ENCODE measurements around the gene USP53. TPM values are rescaled to one million over a fixed set of nuclear protein-coding genes. Genes with fewer than 3 reads are reported as not detected.

Gene USP53
- total RNA-seq, 1 donor from 2014 or later: 3.3 TPM

- Mint-ChIP-seq H3K27ac (ENCODE audit: unreplicated experiment) (no peak overlapping the region), H3K27me3 (ENCODE audit: unreplicated experiment) (no peaks in the 10 kb centered on the region), H3K4me3 (ENCODE audit: unreplicated experiment) (no peak overlapping the region), H3K4me1 (ENCODE audit: low read depth, unreplicated experiment) (no peaks in the 10 kb centered on the region), H3K36me3 (ENCODE audit: unreplicated experiment) (no peaks in the 10 kb centered on the region), H3K9me3 (ENCODE audit: unreplicated experiment) (no peaks in the 10 kb centered on the region)
- no peak for DNase-seq
- peak; percentile 79 for TF ChIP-seq CTCF (IDR thresholded peaks at IDR 0.05; ENCODE audit: partially characterized antibody, unreplicated experiment)
These were observed 74.0 kb downstream of the USP53 start for GRCh38 chr4:119286377-119287002.

- Mint-ChIP-seq H3K4me3 (ENCODE audit: unreplicated experiment) (no peak overlapping the region), H3K27me3 (ENCODE audit: unreplicated experiment) (no peaks in the 10 kb centered on the region), H3K36me3 (ENCODE audit: unreplicated experiment) (no peaks in the 10 kb centered on the region), H3K9me3 (ENCODE audit: unreplicated experiment) (no peaks in the 10 kb centered on the region), H3K27ac (ENCODE audit: unreplicated experiment) (no peak overlapping the region), H3K4me1 (ENCODE audit: low read depth, unreplicated experiment) (no peaks in the 10 kb centered on the region)
- no peak for DNase-seq
- no peak for TF ChIP-seq CTCF (IDR thresholded peaks at IDR 0.05; ENCODE audit: partially characterized antibody, unreplicated experiment)
These were observed 76.8 kb downstream of the USP53 start for GRCh38 chr4:119289313-119289712.

GRCh38 chr4:119290598-119290997, 78.1 kb downstream of the USP53 start:
- DNase-seq: no peak
- no peaks in the 10 kb centered on the region for H3K9me3 Mint-ChIP-seq (ENCODE audit: unreplicated experiment)
- no peaks in the 10 kb centered on the region for H3K36me3 Mint-ChIP-seq (ENCODE audit: unreplicated experiment)
- no peak for TF ChIP-seq CTCF (IDR thresholded peaks at IDR 0.05; ENCODE audit: partially characterized antibody, unreplicated experiment)
- no peaks in the 10 kb centered on the region for H3K4me1 Mint-ChIP-seq (ENCODE audit: low read depth, unreplicated experiment)
- H3K4me3 Mint-ChIP-seq (ENCODE audit: unreplicated experiment): no peak overlapping the region
- H3K27me3 Mint-ChIP-seq (ENCODE audit: unreplicated experiment): no peaks in the 10 kb centered on the region
- no peak overlapping the region for H3K27ac Mint-ChIP-seq (ENCODE audit: unreplicated experiment)

GRCh38 chr4:119296356-119296755, 83.8 kb downstream of the USP53 start:
- DNase-seq: no peak
- Mint-ChIP-seq H3K9me3 (ENCODE audit: unreplicated experiment) (peaks cover 3% of the 10 kb centered on the region), H3K4me3 (ENCODE audit: unreplicated experiment) (no peak overlapping the region), H3K36me3 (ENCODE audit: unreplicated experiment) (no peaks in the 10 kb centered on the region), H3K27ac (ENCODE audit: unreplicated experiment) (no peak overlapping the region), H3K4me1 (ENCODE audit: low read depth, unreplicated experiment) (peaks cover 6% of the 10 kb centered on the region), H3K27me3 (ENCODE audit: unreplicated experiment) (no peaks in the 10 kb centered on the region)
- TF ChIP-seq CTCF (IDR thresholded peaks at IDR 0.05; ENCODE audit: partially characterized antibody, unreplicated experiment): no peak

GRCh38 chr4:119297795-119298194, 85.3 kb downstream of the USP53 start:
- no peak overlapping the region for H3K4me3 Mint-ChIP-seq (ENCODE audit: unreplicated experiment)

More at GRCh38 chr4:119297795-119298194, 85.3 kb downstream of the USP53 start:
- no peak for TF ChIP-seq CTCF (IDR thresholded peaks at IDR 0.05; ENCODE audit: partially characterized antibody, unreplicated experiment)
- H3K4me1 Mint-ChIP-seq (ENCODE audit: low read depth, unreplicated experiment): peaks cover 6% of the 10 kb centered on the region
- H3K36me3 Mint-ChIP-seq (ENCODE audit: unreplicated experiment): no peaks in the 10 kb centered on the region
- no peak overlapping the region for H3K27ac Mint-ChIP-seq (ENCODE audit: unreplicated experiment)
- peaks cover 5% of the 10 kb centered on the region for H3K9me3 Mint-ChIP-seq (ENCODE audit: unreplicated experiment)
- no peak for DNase-seq
- no peaks in the 10 kb centered on the region for H3K27me3 Mint-ChIP-seq (ENCODE audit: unreplicated experiment)

Data from glutamatergic neuron (in vitro differentiated cells).